GM10847 (cell line): ENCODE measurements around the gene ORMDL2.

Experiments
- POLR2A ChIP-seq: IDR thresholded peaks from 2 replicates; pipeline ENCODE4 v1.6.1; 2011; ENCODE audit not compliant: insufficient read length; ENCODE audit errors: extremely low read depth

The ORMDL2 gene

GRCh38 chr12:55842681-55843429 is 25.0 kb downstream of the ORMDL2 start, which contains the start of gene MMP19:
TSS of gene MMP19 (minus strand) at chr12:55842936. CDS start at chr12:55842830, 106 bp downstream.
- no peak for TF ChIP-seq POLR2A

GRCh38 chr12:55843431-55843830 is 25.6 kb downstream of the ORMDL2 start:
- TF ChIP-seq POLR2A = no peak

- no peak for TF ChIP-seq POLR2A
Observed at GRCh38 chr12:55844961-55845360, 27.1 kb downstream of the ORMDL2 start.

- no peak for TF ChIP-seq POLR2A
Observed at GRCh38 chr12:55845361-55845760, 27.5 kb downstream of the ORMDL2 start.

- no peak for TF ChIP-seq POLR2A
Observed at GRCh38 chr12:55845785-55846496, 28.1 kb downstream of the ORMDL2 start.

- TF ChIP-seq POLR2A = no peak
Observed at GRCh38 chr12:55847033-55847432, 29.2 kb downstream of the ORMDL2 start.

GRCh38 chr12:55847603-55848291 is 29.9 kb downstream of the ORMDL2 start:
- TF ChIP-seq POLR2A = no peak

GRCh38 chr12:55849616-55850343 is 31.9 kb downstream of the ORMDL2 start:
- no peak for TF ChIP-seq POLR2A

GRCh38 chr12:55850401-55850800 is 32.6 kb downstream of the ORMDL2 start:
- no peak for TF ChIP-seq POLR2A

- no peak for TF ChIP-seq POLR2A
Observed at GRCh38 chr12:55850893-55851292, 33.1 kb downstream of the ORMDL2 start.

- TF ChIP-seq POLR2A = no peak
Observed at GRCh38 chr12:55852740-55853139, 34.9 kb downstream of the ORMDL2 start.

GRCh38 chr12:55861396-55861795 is 43.6 kb downstream of the ORMDL2 start:
- TF ChIP-seq POLR2A = no peak

GRCh38 chr12:55861871-55862270 is 44.0 kb downstream of the ORMDL2 start:
- no peak for TF ChIP-seq POLR2A

- no peak for TF ChIP-seq POLR2A
Observed at GRCh38 chr12:55862286-55862685, 44.4 kb downstream of the ORMDL2 start.

GRCh38 chr12:55865327-55865726 is 47.5 kb downstream of the ORMDL2 start:
- no peak for TF ChIP-seq POLR2A
